Bronchial epithelial cell (primary cell): ENCODE measurements around the gene LRRC45. TPM values are rescaled to one million over a fixed set of nuclear protein-coding genes. Genes with fewer than 3 reads are reported as not detected.

Experiments used
- DNase-seq: peaks from one replicate; pipeline ENCODE4 v3.0.0-alpha.2; 2010; ENCODE audit warnings: low read depth
- FAIRE-seq: peaks from 2 replicates; lab custom pipeline; 2011; peaks lifted over from hg19 to GRCh38; lab: Jason Lieb, UNC
- H3K27me3 ChIP-seq: 2 replicates; pipeline ENCODE4 v1.5.1; 2011; ENCODE audit warnings: low read length; ENCODE audit not compliant: control insufficient read depth, insufficient read depth
- H3K36me3 ChIP-seq: 2 replicates; pipeline ENCODE4 v1.5.1; 2011; ENCODE audit warnings: low read length; ENCODE audit not compliant: control insufficient read depth, insufficient read depth
- H3K4me3 ChIP-seq: 2 replicates; pipeline ENCODE4 v1.5.1; 2011; ENCODE audit warnings: mild to moderate bottlenecking, low read depth, low read length, control low read depth
- CTCF ChIP-seq: IDR thresholded peaks from 2 replicates; pipeline ENCODE4 v1.5.1; 2011; ENCODE audit warnings: mild to moderate bottlenecking, moderate library complexity, low read length, control low read depth, inconsistent platforms; ENCODE audit not compliant: insufficient read depth, severe bottlenecking
- total RNA-seq: library from RNA; depleted of rRNA; stranded (reverse); fragments of >200 nt; gene quantifications from 2 replicates; pipeline ENCODE4 v1.2.1, GENCODE V29; 2014

Gene LRRC45
- total RNA-seq, 1 donor from 2014 or later, result 8.4 TPM

GRCh38 chr17:82007228-82007494, 15.9 kb upstream of the LRRC45 start:
- Histone ChIP-seq H3K36me3 (peaks cover 3% of the 10 kb centered on the region), H3K27me3 (no peaks in the 10 kb centered on the region), H3K4me3 (no peak overlapping the region)
- DNase-seq, result no peak
- TF ChIP-seq CTCF, result no peak
- FAIRE-seq, result no peak

- Histone ChIP-seq H3K27me3 (no peaks in the 10 kb centered on the region), H3K36me3 (peaks cover 3% of the 10 kb centered on the region), H3K4me3 (no peak overlapping the region)
- no peak for TF ChIP-seq CTCF
- FAIRE-seq, result no peak
- no peak for DNase-seq
Measured at GRCh38 chr17:82007495-82008257, 15.4 kb upstream of the LRRC45 start.

- FAIRE-seq (no peak), DNase-seq (no peak)
- Histone ChIP-seq H3K4me3 (no peak overlapping the region), H3K36me3 (peaks cover 3% of the 10 kb centered on the region), H3K27me3 (no peaks in the 10 kb centered on the region)
- TF ChIP-seq CTCF, result no peak
Measured at GRCh38 chr17:82008258-82008940, 14.7 kb upstream of the LRRC45 start.

- DNase-seq (no peak), FAIRE-seq (no peak)
- Histone ChIP-seq H3K27me3 (no peaks in the 10 kb centered on the region), H3K36me3 (peaks cover 3% of the 10 kb centered on the region), H3K4me3 (no peak overlapping the region)
- TF ChIP-seq CTCF, result no peak
Measured at GRCh38 chr17:82008941-82009405, 14.1 kb upstream of the LRRC45 start.

DNA sequence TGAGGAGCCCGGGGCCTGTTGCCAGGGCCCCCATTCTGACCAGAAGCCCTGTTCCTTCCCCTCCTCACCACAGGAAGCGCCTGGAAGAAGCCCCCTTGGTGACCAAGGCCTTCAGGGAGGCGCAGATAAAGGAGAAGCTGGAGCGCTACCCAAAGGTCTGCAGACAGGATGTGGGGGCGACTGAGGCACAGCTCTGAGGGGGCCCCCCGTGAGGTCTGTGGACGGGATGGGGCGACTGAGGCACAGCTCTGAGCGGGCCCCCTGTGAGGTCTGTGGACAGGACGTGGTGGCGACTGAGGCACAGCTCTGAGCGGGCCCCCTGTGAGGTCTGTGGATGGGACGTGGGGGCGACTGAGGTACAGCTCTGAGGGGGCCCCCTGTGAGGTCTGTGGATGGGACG, 13.7 kb upstream of the LRRC45 start:
- Histone ChIP-seq H3K27me3 (no peaks in the 10 kb centered on the region), H3K4me3 (no peak overlapping the region), H3K36me3 (peaks cover 3% of the 10 kb centered on the region)
- FAIRE-seq, result no peak
- DNase-seq, result no peak
- no peak for TF ChIP-seq CTCF
